HepG2 (cell line): ENCODE results near the gene EZH1. TPM values are rescaled to one million over a fixed set of nuclear protein-coding genes. Genes with fewer than 3 reads are reported as not detected.

Experiments used
- CC2D1A ChIP-seq: sonication (generic); formaldehyde crosslinking; IDR thresholded peaks from 2 replicates; pipeline ENCODE4 v1.8.1; 2023; ENCODE audit warnings: mild to moderate bottlenecking, missing genetic modification reagents
- FOXJ3 ChIP-seq: sonication (generic); formaldehyde crosslinking; IDR thresholded peaks from 2 replicates; pipeline ENCODE4 v1.4.0; 2020; ENCODE audit warnings: missing genetic modification reagents, mild to moderate bottlenecking, borderline replicate concordance
- KAT7 ChIP-seq: IDR thresholded peaks from 2 replicates; pipeline ENCODE4 v1.6.1; 2018; ENCODE audit warnings: borderline replicate concordance, missing compliant biosample characterization
- KDM6A ChIP-seq: IDR thresholded peaks from 2 replicates; pipeline ENCODE4 v1.6.1; 2016; ENCODE audit warnings: low read depth
- KMT2B ChIP-seq: IDR thresholded peaks from 2 replicates; pipeline ENCODE4 v1.6.1; 2016; ENCODE audit warnings: missing genetic modification reagents, missing compliant biosample characterization
- NFKB2 ChIP-seq: sonication (generic); formaldehyde crosslinking; IDR thresholded peaks from 2 replicates; pipeline ENCODE4 v1.4.0; 2020; ENCODE audit warnings: missing genetic modification reagents, borderline replicate concordance
- SP2 ChIP-seq: sonication (generic); formaldehyde crosslinking; IDR thresholded peaks from 2 replicates; pipeline ENCODE4 v1.5.1; 2020; ENCODE audit warnings: mild to moderate bottlenecking, missing genetic modification reagents
- TBX3 ChIP-seq: fragments of 450-650 bp; IDR thresholded peaks from 2 replicates; pipeline ENCODE4 v1.6.1; 2017; ENCODE audit warnings: antibody characterized with exemption, mild to moderate bottlenecking, inconsistent platforms, borderline replicate concordance
- ZNF496 ChIP-seq: sonication (generic); formaldehyde crosslinking; IDR thresholded peaks from 2 replicates; pipeline ENCODE4 v1.8.1; 2023; ENCODE audit warnings: mild to moderate bottlenecking, moderate library complexity, missing genetic modification reagents; ENCODE audit not compliant: insufficient replicate concordance
- ZNF607 ChIP-seq: sonication (generic); formaldehyde crosslinking; IDR thresholded peaks from 2 replicates; pipeline ENCODE4 v1.5.1; 2020; ENCODE audit warnings: missing genetic modification reagents, mild to moderate bottlenecking, borderline replicate concordance
- ZNF747 ChIP-seq: sonication (generic); formaldehyde crosslinking; IDR thresholded peaks from 2 replicates; pipeline ENCODE4 v1.8.1; 2023; ENCODE audit warnings: missing genetic modification reagents, mild to moderate bottlenecking, borderline replicate concordance
- ZNF766 ChIP-seq: sonication (generic); formaldehyde crosslinking; IDR thresholded peaks from 2 replicates; pipeline ENCODE4 v1.5.0; 2020; ENCODE audit warnings: missing genetic modification reagents, borderline replicate concordance
- ZNF775 ChIP-seq: sonication (generic); formaldehyde crosslinking; IDR thresholded peaks from 2 replicates; pipeline ENCODE4 v1.4.0; 2020; ENCODE audit warnings: missing genetic modification reagents, mild to moderate bottlenecking, moderate library complexity, borderline replicate concordance
- polyA plus RNA-seq, 8 experiments: library from polyadenylated mRNA; depleted of rRNA in 3 of 8; stranded (reverse) in 7 of 8; unstranded in 1 of 8; fragments of >200 nt; fragmentation: Illumina TruSeq in 4 of 8; extraction: Trizol in 4 of 8; gene quantifications; 2 replicates each; pipeline versions ENCODE4 v1.2.1 to v1.2.3, GENCODE V29; 2011 to 2016; ENCODE audit warnings: low read depth in 4 of 8, missing spikeins in 1 of 8, mixed read lengths in 1 of 8; ENCODE audit not compliant: insufficient read depth in 1 of 8
- total RNA-seq, 5 experiments: library from RNA; depleted of rRNA; stranded (reverse); fragments of >200 nt; fragmentation: Illumina TruSeq; extraction: Trizol; gene quantifications; 2 replicates each; pipeline ENCODE4 v1.2.3, GENCODE V29; 2016; ENCODE audit warnings: low read depth in 1 of 5
- TF ChIP-seq, protein P1 (sequence below): sonication (generic); formaldehyde crosslinking; IDR thresholded peaks from 2 replicates; pipeline ENCODE4 v1.5.0; 2020; ENCODE audit warnings: mild to moderate bottlenecking, missing genetic modification reagents
- TF ChIP-seq, protein P2 (sequence below): IDR thresholded peaks from 2 replicates; pipeline ENCODE4 v1.6.1; 2016; ENCODE audit warnings: control low read depth
- TF ChIP-seq, protein P3 (sequence below): sonication (generic); formaldehyde crosslinking; IDR thresholded peaks from 2 replicates; pipeline ENCODE4 v1.5.1; 2020; ENCODE audit warnings: missing genetic modification reagents, mild to moderate bottlenecking, borderline replicate concordance

EZH1 gene
- total and polyA plus RNA-seq, 2 of the 13 experiments (the other 11 are each of a cell fraction or from before 2014, with no cell fraction given): 11.6 to 24.0 TPM

DNA sequence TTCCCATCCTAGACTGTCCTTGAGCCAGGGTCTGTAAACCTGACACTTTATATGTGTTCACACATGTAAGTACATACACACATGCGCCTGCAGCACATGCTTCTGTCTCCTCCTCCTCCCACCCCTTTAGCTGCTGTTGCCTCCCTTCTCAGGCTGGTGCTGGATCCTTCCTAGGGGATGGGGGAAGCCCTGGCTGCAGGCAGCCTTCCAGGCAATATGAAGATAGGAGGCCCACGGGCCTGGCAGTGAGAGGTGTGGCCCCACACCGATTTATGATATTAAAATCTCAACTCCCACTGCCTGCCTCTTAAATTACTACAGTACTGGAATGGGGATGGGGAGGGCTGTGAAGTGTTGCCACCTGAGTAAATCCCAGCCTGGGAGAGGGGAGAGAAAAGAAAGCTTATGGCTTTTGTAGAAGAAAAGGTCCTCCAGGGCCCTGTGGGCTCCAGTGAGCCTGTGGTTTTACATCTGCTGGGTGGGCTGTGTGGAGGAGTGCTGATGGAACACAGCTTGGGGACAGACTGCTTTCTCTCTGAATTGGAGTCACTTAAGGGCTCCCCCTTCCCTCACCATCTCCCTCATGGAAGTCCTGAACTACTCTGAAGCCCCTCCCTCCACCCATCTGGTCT lies 34.6 kb upstream of the EZH1 start (continued):
- 0 out of 2 replicates have a peak, but pooled peaks have one; percentile 45 for TF ChIP-seq ZNF775 (CRISPR knock-in tag)
- no peak for TF ChIP-seq ZNF496 (CRISPR knock-in tag)
- TF ChIP-seq ZNF607 (CRISPR knock-in tag): peak; percentile 36; the same call in 1 of the 2 replicates
- no peak for TF ChIP-seq TBX3
- TF ChIP-seq, protein P1, sequence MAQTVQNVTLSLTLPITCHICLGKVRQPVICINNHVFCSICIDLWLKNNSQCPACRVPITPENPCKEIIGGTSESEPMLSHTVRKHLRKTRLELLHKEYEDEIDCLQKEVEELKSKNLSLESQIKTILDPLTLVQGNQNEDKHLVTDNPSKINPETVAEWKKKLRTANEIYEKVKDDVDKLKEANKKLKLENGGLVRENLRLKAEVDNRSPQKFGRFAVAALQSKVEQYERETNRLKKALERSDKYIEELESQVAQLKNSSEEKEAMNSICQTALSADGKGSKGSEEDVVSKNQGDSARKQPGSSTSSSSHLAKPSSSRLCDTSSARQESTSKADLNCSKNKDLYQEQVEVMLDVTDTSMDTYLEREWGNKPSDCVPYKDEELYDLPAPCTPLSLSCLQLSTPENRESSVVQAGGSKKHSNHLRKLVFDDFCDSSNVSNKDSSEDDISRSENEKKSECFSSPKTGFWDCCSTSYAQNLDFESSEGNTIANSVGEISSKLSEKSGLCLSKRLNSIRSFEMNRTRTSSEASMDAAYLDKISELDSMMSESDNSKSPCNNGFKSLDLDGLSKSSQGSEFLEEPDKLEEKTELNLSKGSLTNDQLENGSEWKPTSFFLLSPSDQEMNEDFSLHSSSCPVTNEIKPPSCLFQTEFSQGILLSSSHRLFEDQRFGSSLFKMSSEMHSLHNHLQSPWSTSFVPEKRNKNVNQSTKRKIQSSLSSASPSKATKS: 0 out of 2 replicates have a peak, but pooled peaks have one; percentile 25
- 0 out of 2 replicates have a peak, but pooled peaks have one; percentile 25 for TF ChIP-seq ZNF766
- no peak for TF ChIP-seq KDM6A (CRISPR knock-in tag)
- no peak for TF ChIP-seq CC2D1A (CRISPR knock-in tag)
- TF ChIP-seq, protein P2, sequence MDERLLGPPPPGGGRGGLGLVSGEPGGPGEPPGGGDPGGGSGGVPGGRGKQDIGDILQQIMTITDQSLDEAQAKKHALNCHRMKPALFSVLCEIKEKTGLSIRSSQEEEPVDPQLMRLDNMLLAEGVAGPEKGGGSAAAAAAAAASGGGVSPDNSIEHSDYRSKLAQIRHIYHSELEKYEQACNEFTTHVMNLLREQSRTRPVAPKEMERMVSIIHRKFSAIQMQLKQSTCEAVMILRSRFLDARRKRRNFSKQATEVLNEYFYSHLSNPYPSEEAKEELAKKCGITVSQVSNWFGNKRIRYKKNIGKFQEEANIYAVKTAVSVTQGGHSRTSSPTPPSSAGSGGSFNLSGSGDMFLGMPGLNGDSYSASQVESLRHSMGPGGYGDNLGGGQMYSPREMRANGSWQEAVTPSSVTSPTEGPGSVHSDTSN (CRISPR knock-in tag): 0 out of 2 replicates have a peak, but pooled peaks have one; percentile 3
- TF ChIP-seq KMT2B (CRISPR knock-in tag): no peak
- 0 out of 2 replicates have a peak, but pooled peaks have one; percentile 22 for TF ChIP-seq NFKB2 (CRISPR knock-in tag)
- TF ChIP-seq KAT7 (CRISPR knock-in tag): 0 out of 2 replicates have a peak, but pooled peaks have one; percentile 5
- TF ChIP-seq SP2: 0 out of 2 replicates have a peak, but pooled peaks have one; percentile 37
- TF ChIP-seq, protein P3, sequence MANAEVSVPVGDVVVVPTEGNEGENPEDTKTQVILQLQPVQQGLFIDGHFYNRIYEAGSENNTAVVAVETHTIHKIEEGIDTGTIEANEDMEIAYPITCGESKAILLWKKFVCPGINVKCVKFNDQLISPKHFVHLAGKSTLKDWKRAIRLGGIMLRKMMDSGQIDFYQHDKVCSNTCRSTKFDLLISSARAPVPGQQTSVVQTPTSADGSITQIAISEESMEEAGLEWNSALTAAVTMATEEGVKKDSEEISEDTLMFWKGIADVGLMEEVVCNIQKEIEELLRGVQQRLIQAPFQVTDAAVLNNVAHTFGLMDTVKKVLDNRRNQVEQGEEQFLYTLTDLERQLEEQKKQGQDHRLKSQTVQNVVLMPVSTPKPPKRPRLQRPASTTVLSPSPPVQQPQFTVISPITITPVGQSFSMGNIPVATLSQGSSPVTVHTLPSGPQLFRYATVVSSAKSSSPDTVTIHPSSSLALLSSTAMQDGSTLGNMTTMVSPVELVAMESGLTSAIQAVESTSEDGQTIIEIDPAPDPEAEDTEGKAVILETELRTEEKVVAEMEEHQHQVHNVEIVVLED (CRISPR knock-in tag): 0 out of 2 replicates have a peak, but pooled peaks have one; percentile 63
- TF ChIP-seq ZNF747 (CRISPR knock-in tag): peak; percentile 83; the same call in 1 of the 2 replicates
- TF ChIP-seq FOXJ3 (CRISPR knock-in tag): 0 out of 2 replicates have a peak, but pooled peaks have one; percentile 36
